ENCODE results near the gene PSAP. TPM values are rescaled to one million over a fixed set of nuclear protein-coding genes. Genes with fewer than 3 reads are reported as not detected.
"Not testable (repeated sequence)": the region's sequence is repeated elsewhere in the genome, so short reads cannot be mapped to it uniquely, and the experiment has no call there.

Gene PSAP
- total and polyA plus RNA-seq, 10 donors: 363 to 1,826 (median 1,412) TPM

DNA sequence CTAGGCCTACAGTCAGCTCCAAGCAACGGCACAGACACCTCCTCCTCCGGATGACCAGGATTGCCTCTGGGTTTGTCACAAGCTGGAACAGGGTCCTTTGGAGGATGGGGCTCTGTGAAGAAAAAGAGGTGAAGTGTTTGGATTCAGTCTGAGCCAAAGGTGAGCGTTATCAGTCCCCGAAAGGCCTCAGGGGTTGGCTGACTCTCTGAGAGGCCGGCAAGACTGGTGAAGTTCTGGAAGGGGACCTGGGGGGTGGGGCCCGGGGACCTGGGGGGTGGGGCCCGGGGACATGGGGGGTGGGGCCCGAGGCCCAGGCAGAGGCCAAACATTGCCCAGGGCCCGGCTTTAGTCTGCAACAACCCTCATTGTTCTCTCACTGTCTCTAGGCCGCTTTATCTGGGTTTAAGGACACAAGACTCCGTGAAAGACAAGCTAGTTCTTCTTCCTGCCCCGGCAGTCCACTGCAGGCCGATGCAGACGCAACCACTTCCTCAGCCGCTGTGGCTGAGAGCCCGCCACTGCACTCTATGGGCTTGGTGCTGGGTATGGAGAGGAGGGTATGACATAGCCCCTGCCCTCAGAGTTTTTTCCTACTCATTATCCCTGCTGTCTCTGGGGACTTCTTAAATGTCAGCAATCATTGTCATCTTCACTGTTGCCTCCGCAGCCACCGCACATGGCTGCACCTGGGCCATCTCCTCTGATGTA is 27.4 kb upstream of the PSAP start:
- Histone ChIP-seq H3K27me3 (replicated peaks in 1 of 7) (no peaks in the 10 kb centered on the region), H3K9me3 (no peaks in the 10 kb centered on the region), H3K27ac (peak overlapping the region in 5 of 8 donors; percentile 14 to 67 (median 57)), H3K4me3 (no peak overlapping the region), H3K4me1 (peaks cover under 1 to 48% (median 20%) of the 10 kb centered on the region in 6 donors), H3K36me3 (no peaks in the 10 kb centered on the region)
- no peak for TF ChIP-seq POLR2A (IDR thresholded peaks at IDR 0.05)
- TF ChIP-seq, protein P1, sequence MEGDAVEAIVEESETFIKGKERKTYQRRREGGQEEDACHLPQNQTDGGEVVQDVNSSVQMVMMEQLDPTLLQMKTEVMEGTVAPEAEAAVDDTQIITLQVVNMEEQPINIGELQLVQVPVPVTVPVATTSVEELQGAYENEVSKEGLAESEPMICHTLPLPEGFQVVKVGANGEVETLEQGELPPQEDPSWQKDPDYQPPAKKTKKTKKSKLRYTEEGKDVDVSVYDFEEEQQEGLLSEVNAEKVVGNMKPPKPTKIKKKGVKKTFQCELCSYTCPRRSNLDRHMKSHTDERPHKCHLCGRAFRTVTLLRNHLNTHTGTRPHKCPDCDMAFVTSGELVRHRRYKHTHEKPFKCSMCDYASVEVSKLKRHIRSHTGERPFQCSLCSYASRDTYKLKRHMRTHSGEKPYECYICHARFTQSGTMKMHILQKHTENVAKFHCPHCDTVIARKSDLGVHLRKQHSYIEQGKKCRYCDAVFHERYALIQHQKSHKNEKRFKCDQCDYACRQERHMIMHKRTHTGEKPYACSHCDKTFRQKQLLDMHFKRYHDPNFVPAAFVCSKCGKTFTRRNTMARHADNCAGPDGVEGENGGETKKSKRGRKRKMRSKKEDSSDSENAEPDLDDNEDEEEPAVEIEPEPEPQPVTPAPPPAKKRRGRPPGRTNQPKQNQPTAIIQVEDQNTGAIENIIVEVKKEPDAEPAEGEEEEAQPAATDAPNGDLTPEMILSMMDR (IDR thresholded peaks at IDR 0.05 in 8 of 11, conservative IDR thresholded peaks at IDR 0.05 in 3 of 11): no peak
- TF ChIP-seq POLR2AphosphoS5 (IDR thresholded peaks at IDR 0.05): peak in 1 of 3 donors; percentile 49
- WGBS, 5 donors: 28 to 41% (median 31%) methylated on average over 15 to 18 of the region's 18 CpGs
- peak; percentile 91 for DNase-seq
- intact Hi-C loops (cut with DNase I; ENCODE audit: low total_unique reads): no loop called here

DNA sequence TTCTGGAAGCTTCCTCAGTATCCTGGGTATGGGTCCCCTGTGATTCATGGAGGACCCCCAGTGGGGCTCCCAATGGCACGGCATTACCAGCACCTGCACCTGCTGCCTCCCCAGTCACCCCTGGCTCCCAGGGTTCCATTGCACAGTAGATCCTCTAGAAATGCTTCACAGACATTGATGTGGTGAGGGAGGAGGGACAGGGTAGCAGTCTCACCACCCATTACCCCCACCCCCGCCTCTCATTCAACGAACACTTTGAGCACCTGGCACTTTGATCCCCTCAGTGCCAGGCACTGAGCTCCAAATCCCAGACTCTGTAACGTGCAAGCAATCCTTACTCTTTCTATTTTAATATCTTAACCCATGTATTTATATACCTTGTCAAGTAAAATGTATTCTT is 26.8 kb upstream of the PSAP start:
- TF ChIP-seq POLR2A (IDR thresholded peaks at IDR 0.05) (no peak), POLR2AphosphoS5 (IDR thresholded peaks at IDR 0.05) (no peak)
- TF ChIP-seq, protein P1 (IDR thresholded peaks at IDR 0.05 in 8 of 11, conservative IDR thresholded peaks at IDR 0.05 in 3 of 11): no peak
- 69 to 89% (median 82%) methylated on average over 4 of the region's 4 CpGs for WGBS, 5 donors
- intact Hi-C loops (cut with DNase I; ENCODE audit: low total_unique reads): no loop called here
- Histone ChIP-seq H3K9me3 (no peaks in the 10 kb centered on the region), H3K36me3 (no peaks in the 10 kb centered on the region), H3K4me1 (peaks cover 0 to 46% (median 17%) of the 10 kb centered on the region in 6 donors), H3K4me3 (no peak overlapping the region), H3K27me3 (replicated peaks in 1 of 7) (no peaks in the 10 kb centered on the region), H3K27ac (peak overlapping the region in 2 of 8 donors; percentile 57 to 60)
- no peak for DNase-seq

DNA sequence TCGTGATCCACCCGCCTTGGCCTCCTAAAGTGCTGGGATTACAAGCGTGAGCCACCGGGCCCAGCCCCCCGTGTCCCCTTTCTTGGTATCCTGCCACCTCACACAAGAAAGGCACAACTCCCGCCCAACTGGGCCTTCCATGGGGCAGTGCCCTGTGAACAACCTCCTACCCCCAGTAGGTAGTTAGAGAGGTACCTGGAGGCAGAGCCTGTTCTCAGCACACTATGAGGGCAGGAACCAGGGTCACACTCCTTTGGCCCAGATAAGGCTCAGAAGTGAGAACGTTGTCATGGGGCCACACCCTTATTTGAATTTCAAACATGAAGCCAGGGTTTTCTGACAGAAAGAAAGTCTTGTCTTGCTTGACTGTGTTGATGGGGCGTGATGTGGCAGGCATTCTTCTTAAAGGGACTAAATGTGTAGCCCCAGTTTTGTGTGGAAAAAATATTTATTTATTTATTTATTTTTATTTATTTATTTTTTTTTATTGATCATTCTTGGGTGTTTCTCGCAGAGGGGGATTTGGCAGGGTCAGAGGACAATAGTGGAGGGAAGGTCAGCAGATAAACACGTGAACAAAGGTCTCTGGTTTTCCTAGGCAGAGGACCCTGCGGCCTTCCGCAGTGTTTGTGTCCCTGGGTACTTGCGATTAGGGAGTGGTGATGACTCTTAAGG is 23.8 kb upstream of the PSAP start:
- Histone ChIP-seq H3K4me1 (peaks cover 0 to 49% (median 17%) of the 10 kb centered on the region in 6 donors), H3K27ac (peak overlapping the region in 2 of 8 donors; percentile 13 to 56)
- intact Hi-C loops (cut with DNase I; ENCODE audit: low total_unique reads); H3K27me3 ChIP-seq (replicated peaks in 1 of 7); DNase-seq; H3K9me3 ChIP-seq; H3K36me3 ChIP-seq; H3K4me3 ChIP-seq: not testable (repeated sequence)
- WGBS, 5 donors: 85 to 91% (median 87%) methylated on average over 13 of the region's 13 CpGs

DNA sequence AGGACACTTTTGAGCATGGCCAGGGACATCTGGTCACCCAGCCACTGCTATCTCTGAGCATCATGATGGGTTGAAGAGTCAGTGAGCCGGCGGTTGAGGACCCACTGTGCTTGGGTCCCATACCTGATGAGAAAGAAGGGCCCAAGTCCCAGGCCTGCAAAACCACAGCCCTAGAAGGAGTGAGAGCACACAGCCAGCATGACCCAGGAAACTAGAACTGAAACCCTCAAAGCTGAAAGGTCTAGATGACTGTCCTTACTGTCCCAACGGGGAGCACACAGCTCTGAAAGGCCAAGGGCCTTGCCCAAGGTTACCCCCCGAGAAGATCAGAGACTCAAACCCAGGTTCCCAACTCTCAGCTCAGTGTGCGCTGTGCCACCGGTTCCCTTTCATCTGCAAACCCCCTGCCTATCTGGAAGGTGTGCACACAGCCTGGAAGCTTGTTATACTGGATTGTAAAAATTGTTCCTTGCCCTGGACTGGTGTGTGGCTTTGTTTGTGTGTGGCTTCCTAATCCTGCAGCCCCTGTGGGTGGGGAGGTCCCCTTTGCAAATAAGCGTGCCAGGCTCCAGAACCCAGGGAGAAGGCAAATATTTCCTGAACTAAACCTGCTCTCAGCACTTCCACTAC is 22.6 kb upstream of the PSAP start:
- H3K36me3 ChIP-seq: no peaks in the 10 kb centered on the region
- no peaks in the 10 kb centered on the region for H3K9me3 ChIP-seq
- H3K27ac ChIP-seq: peak overlapping the region in 4 of 8 donors; percentile 31 to 62 (median 47)
- intact Hi-C loops (cut with DNase I; ENCODE audit: low total_unique reads): no loop called here
- 62 to 78% (median 71%) methylated on average over 5 to 7 of the region's 7 CpGs for WGBS, 5 donors
- peaks cover 0 to 43% (median 14%) of the 10 kb centered on the region in 6 donors for H3K4me1 ChIP-seq
- TF ChIP-seq POLR2A (IDR thresholded peaks at IDR 0.05): no peak
- TF ChIP-seq, protein P1 (IDR thresholded peaks at IDR 0.05 in 8 of 11, conservative IDR thresholded peaks at IDR 0.05 in 3 of 11): no peak
- TF ChIP-seq POLR2AphosphoS5 (IDR thresholded peaks at IDR 0.05): no peak
- H3K4me3 ChIP-seq: no peak overlapping the region
- H3K27me3 ChIP-seq (replicated peaks in 1 of 7): no peaks in the 10 kb centered on the region
- DNase-seq: no peak

DNA sequence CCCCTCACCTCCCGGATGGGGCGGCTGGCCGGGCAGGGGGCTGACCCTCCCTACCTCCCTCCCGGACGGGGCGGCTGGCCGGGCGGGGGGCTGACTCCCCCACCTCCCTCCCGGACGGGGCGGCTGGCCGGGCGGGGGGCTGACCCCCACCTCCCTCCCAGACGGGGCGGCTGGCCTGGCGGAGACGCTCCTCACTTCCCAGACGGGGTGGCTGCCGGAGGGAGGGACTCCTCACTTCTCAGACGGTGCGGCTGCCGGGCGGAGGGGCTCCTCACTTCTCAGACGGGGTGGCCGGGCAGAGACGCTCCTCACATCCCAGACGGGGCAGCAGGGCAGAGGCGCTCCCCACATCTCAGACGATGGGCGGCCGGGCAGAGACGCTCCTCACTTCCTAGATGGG is 18.6 kb upstream of the PSAP start:
- H3K27me3 ChIP-seq (replicated peaks in 1 of 7); H3K27ac ChIP-seq; intact Hi-C loops (cut with DNase I; ENCODE audit: low total_unique reads); H3K4me3 ChIP-seq; H3K9me3 ChIP-seq; H3K36me3 ChIP-seq: not testable (repeated sequence)
- peaks cover 0 to 43% (median 11%) of the 10 kb centered on the region in 6 donors for H3K4me1 ChIP-seq
- peak; percentile 46 for DNase-seq
- WGBS, 5 donors: 91 to 97% (median 95%) methylated on average over 4 to 32 of the region's 32 CpGs

Data from spleen (tissue), 11 donors.